HCT116 (cell line): Measurements from ENCODE around the gene C5orf58. TPM values are rescaled to one million over a fixed set of nuclear protein-coding genes. Genes with fewer than 3 reads are reported as not detected.

ENCODE experiments used
- ATAC-seq: fragments of 200-7000 bp; cut with Tn5 transposase; 2 replicates; pipeline ENCODE4 v1.9.1; 2020; ENCODE audit warnings: mild to moderate bottlenecking, moderate library complexity
- BruUV-seq: library from RNA; stranded (reverse); fragments of 400-500 nt; replicated peaks from 2 replicates; lab custom pipeline; 2021; lab: Mats Ljungman, UMichigan
- CTCF ChIA-PET: fragments of 300-600 bp; sonication (Branson Sonifier 250); formaldehyde crosslinking; loops from one replicate; lab custom pipeline; 2021; ENCODE audit warnings: antibody characterized with exemption; lab: Charles Lee
- POLR2A ChIA-PET: fragments of 300-600, 350-600 bp; sonication (Branson Sonifier 250); formaldehyde crosslinking; loops from one replicate; lab custom pipeline; 2021; ENCODE audit warnings: antibody characterized with exemption; lab: Charles Lee
- RAD21 ChIA-PET, 2 experiments: fragments of 300-600 bp; sonication (Branson Sonifier 250); formaldehyde crosslinking; loops; one replicate each; lab custom pipeline; 2023; ENCODE audit warnings: low total read pairs in 2 of 2; ENCODE audit not compliant: uncharacterized antibody in 2 of 2, unreplicated experiment in 2 of 2, low non-redundant PET in 1 of 2; lab: Charles Lee
- DNase-seq: peaks from one replicate; pipeline ENCODE4 v3.0.0-alpha.2; 2010; ENCODE audit warnings: low read depth, low spot score
- H2AFZ ChIP-seq: fragments of 200-600 bp; shearing (Covaris generic), sonication (generic); 2 replicates; pipeline ENCODE4 v1.6.1; 2017; ENCODE audit warnings: low read depth, mixed run types, mixed read lengths, antibody characterized with exemption, low read length; ENCODE audit not compliant: poor library complexity, severe bottlenecking
- H3K27ac ChIP-seq: 2 replicates; pipeline ENCODE4 v1.5.1; 2012; ENCODE audit warnings: low read depth, low read length
- H3K27me3 ChIP-seq: fragments of 200-600 bp; sonication (generic); 2 replicates; pipeline ENCODE4 v1.6.1; 2016; ENCODE audit warnings: mixed run types, low read length, mixed read lengths; ENCODE audit not compliant: insufficient read depth
- H3K36me3 ChIP-seq, 2 experiments: fragments of 200-500 bp in 1 of 2; fragments of 200-600 bp in 1 of 2; sonication (Bioruptor generic) in 1 of 2; sonication (generic) in 1 of 2; 2 replicates each; pipeline versions ENCODE4 v1.5.1 to v1.6.1; 2014 to 2016; ENCODE audit warnings: low read length in 2 of 2, inconsistent platforms in 1 of 2, mixed read lengths in 1 of 2, mixed run types in 1 of 2; ENCODE audit not compliant: insufficient read depth in 2 of 2, control insufficient read depth in 1 of 2
- H3K4me1 ChIP-seq, 2 experiments: fragments of 200-600 bp in 1 of 2; sonication (generic) in 1 of 2; 2 replicates each; pipeline versions ENCODE4 v1.5.1 to v1.6.1; 2012 to 2017; ENCODE audit warnings: low read length in 2 of 2, inconsistent platforms in 1 of 2, mild to moderate bottlenecking in 1 of 2, mixed read lengths in 1 of 2, mixed run types in 1 of 2, moderate library complexity in 1 of 2; ENCODE audit not compliant: insufficient read depth in 2 of 2, control insufficient read depth in 1 of 2
- H3K4me2 ChIP-seq: fragments of 200-600 bp; sonication (generic); 2 replicates; pipeline ENCODE4 v1.6.1; 2017; ENCODE audit warnings: mixed run types, low read length, mixed read lengths
- H3K4me3 ChIP-seq, 2 experiments: fragments of 200-600 bp in 1 of 2; sonication (generic) in 1 of 2; replicated peaks in 1 of 2; 2 replicates each; pipeline ENCODE4 v1.5.1; 2011 to 2016; ENCODE audit warnings: low read length in 2 of 2, control low read depth in 1 of 2, low read depth in 1 of 2, mild to moderate bottlenecking in 1 of 2, mixed read lengths in 1 of 2, mixed run types in 1 of 2
- H3K79me2 ChIP-seq: fragments of 200-600 bp; sonication (generic); 2 replicates; pipeline ENCODE4 v1.6.1; 2017; ENCODE audit warnings: mild to moderate bottlenecking, mixed run types, low read length, moderate library complexity, mixed read lengths; ENCODE audit not compliant: insufficient read depth
- H3K9ac ChIP-seq: fragments of 200-600 bp; sonication (generic); 2 replicates; pipeline ENCODE4 v1.6.1; 2016; ENCODE audit warnings: low read length, mixed read lengths
- H3K9me2 ChIP-seq: fragments of 200-600 bp; sonication (generic), shearing (Covaris generic); 2 replicates; pipeline ENCODE4 v1.6.1; 2017; ENCODE audit warnings: mixed run types, mild to moderate bottlenecking, moderate library complexity; ENCODE audit not compliant: insufficient read depth
- H3K9me3 ChIP-seq, 2 experiments: fragments of 200-500 bp in 1 of 2; fragments of 200-600 bp in 1 of 2; sonication (Bioruptor generic) in 1 of 2; sonication (generic) in 1 of 2; 2 replicates each; pipeline ENCODE4 v1.6.1; 2014 to 2017; ENCODE audit warnings: low read length in 2 of 2, mixed read lengths in 2 of 2, inconsistent platforms in 1 of 2, low read depth in 1 of 2, mild to moderate bottlenecking in 1 of 2, mixed run types in 1 of 2, moderate library complexity in 1 of 2; ENCODE audit not compliant: control insufficient read depth in 1 of 2, insufficient read depth in 1 of 2
- H4K20me1 ChIP-seq: fragments of 200-600 bp; sonication (generic), shearing (Covaris generic); 2 replicates; pipeline ENCODE4 v1.6.1; 2017; ENCODE audit warnings: mixed run types, mild to moderate bottlenecking, moderate library complexity; ENCODE audit not compliant: insufficient read depth
- ATF3 ChIP-seq: IDR thresholded peaks from 2 replicates; pipeline ENCODE4 v1.6.1; 2012
- FOSL1 ChIP-seq: IDR thresholded peaks from 2 replicates; pipeline ENCODE4 v1.6.1; 2012; ENCODE audit warnings: low read depth
- JUND ChIP-seq: IDR thresholded peaks from 2 replicates; pipeline ENCODE4 v1.6.1; 2012
- YY1 ChIP-seq: IDR thresholded peaks from 2 replicates; pipeline ENCODE4 v1.6.1; 2011; ENCODE audit warnings: low read length, low read depth, moderate library complexity, mild to moderate bottlenecking; ENCODE audit not compliant: insufficient replicate concordance; ENCODE audit errors: extremely low read depth
- ZNF274 ChIP-seq: fragments of 200-500 bp; sonication (Bioruptor generic); IDR thresholded peaks from 2 replicates; pipeline ENCODE4 v1.6.1; 2014; ENCODE audit warnings: mild to moderate bottlenecking, low read depth, low read length, inconsistent platforms
- intact Hi-C: fragments of 100-400 bp; cut with micrococcal nuclease; formaldehyde crosslinking; loops from 2 replicates; pipeline ENCODE4 v1.10.0; 2022
- total RNA-seq: library from RNA; stranded (reverse); gene quantifications from one replicate; pipeline ENCODE4 v1.2.1, GENCODE V29; 2021; ENCODE audit not compliant: unreplicated experiment
- TF ChIP-seq, protein P1 (sequence below): IDR thresholded peaks from 2 replicates; pipeline ENCODE4 v1.6.1; 2012; ENCODE audit warnings: low read depth
- TF ChIP-seq, protein P2 (sequence below): IDR thresholded peaks from 2 replicates; pipeline ENCODE4 v1.6.1; 2011; ENCODE audit warnings: mild to moderate bottlenecking, low read length, moderate library complexity; ENCODE audit not compliant: insufficient replicate concordance; ENCODE audit errors: extremely low read depth

Gene C5orf58
- total RNA-seq, 1 experiment from 2014 or later = not detected

DNA sequence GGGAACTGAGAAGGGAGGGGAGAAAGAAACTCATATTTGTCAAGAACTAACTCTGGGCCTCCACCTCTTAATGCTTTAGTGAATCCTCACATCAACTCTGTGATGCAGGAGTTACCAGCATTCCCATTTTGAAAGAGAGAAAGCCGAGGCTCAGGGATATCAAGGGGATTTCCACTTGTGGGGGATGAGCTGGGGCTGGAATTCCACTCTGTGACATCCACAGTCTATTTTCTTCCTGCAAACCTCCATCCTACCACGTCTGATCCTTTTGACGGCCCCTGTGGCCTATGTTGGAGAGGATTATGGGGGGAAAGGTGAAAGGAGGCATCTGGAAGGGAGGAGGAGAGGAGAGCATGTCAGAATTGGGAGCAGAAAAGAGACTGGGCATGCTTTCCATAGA is 55.8 kb downstream of the C5orf58 start (continued):
- TF ChIP-seq, protein P1, sequence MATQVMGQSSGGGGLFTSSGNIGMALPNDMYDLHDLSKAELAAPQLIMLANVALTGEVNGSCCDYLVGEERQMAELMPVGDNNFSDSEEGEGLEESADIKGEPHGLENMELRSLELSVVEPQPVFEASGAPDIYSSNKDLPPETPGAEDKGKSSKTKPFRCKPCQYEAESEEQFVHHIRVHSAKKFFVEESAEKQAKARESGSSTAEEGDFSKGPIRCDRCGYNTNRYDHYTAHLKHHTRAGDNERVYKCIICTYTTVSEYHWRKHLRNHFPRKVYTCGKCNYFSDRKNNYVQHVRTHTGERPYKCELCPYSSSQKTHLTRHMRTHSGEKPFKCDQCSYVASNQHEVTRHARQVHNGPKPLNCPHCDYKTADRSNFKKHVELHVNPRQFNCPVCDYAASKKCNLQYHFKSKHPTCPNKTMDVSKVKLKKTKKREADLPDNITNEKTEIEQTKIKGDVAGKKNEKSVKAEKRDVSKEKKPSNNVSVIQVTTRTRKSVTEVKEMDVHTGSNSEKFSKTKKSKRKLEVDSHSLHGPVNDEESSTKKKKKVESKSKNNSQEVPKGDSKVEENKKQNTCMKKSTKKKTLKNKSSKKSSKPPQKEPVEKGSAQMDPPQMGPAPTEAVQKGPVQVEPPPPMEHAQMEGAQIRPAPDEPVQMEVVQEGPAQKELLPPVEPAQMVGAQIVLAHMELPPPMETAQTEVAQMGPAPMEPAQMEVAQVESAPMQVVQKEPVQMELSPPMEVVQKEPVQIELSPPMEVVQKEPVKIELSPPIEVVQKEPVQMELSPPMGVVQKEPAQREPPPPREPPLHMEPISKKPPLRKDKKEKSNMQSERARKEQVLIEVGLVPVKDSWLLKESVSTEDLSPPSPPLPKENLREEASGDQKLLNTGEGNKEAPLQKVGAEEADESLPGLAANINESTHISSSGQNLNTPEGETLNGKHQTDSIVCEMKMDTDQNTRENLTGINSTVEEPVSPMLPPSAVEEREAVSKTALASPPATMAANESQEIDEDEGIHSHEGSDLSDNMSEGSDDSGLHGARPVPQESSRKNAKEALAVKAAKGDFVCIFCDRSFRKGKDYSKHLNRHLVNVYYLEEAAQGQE = no peak
- TF ChIP-seq FOSL1 = no peak

GRCh38 chr5:170289121-170289520 is 56.3 kb downstream of the C5orf58 start:
- Histone ChIP-seq H3K79me2 (no peaks in the 10 kb centered on the region), H3K4me3 (no peak overlapping the region), H3K36me3 (no peaks in the 10 kb centered on the region), H3K27ac (no peak overlapping the region), H3K9me2 (no peaks in the 10 kb centered on the region), H2AFZ (no peak overlapping the region), H3K27me3 (peaks cover 80% of the 10 kb centered on the region), H3K9me3 (peaks cover 0 to 9% of the 10 kb centered on the region in 2 experiments; a peak in 1 of 4 replicates), H4K20me1 (no peaks in the 10 kb centered on the region), H3K4me2 (no peak overlapping the region), H3K9ac (no peak overlapping the region), H3K4me1 (no peaks in the 10 kb centered on the region)
- CTCF ChIA-PET = no interaction called here
- no TSS peak for BruUV-seq
- RAD21 ChIA-PET = no interaction called here
- DNase-seq = no peak
- no peak for ATAC-seq
- TF ChIP-seq ATF3 = no peak
- TF ChIP-seq YY1 = no peak
- TF ChIP-seq, protein P1 = no peak
- no peak for TF ChIP-seq JUND
- no peak for TF ChIP-seq ZNF274
- TF ChIP-seq, protein P2, sequence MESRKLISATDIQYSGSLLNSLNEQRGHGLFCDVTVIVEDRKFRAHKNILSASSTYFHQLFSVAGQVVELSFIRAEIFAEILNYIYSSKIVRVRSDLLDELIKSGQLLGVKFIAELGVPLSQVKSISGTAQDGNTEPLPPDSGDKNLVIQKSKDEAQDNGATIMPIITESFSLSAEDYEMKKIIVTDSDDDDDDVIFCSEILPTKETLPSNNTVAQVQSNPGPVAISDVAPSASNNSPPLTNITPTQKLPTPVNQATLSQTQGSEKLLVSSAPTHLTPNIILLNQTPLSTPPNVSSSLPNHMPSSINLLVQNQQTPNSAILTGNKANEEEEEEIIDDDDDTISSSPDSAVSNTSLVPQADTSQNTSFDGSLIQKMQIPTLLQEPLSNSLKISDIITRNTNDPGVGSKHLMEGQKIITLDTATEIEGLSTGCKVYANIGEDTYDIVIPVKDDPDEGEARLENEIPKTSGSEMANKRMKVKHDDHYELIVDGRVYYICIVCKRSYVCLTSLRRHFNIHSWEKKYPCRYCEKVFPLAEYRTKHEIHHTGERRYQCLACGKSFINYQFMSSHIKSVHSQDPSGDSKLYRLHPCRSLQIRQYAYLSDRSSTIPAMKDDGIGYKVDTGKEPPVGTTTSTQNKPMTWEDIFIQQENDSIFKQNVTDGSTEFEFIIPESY = no peak
- intact Hi-C loops = no loop called here
- POLR2A ChIA-PET = no interaction called here
